Fibroblast of lung (primary cell): ENCODE measurements around the gene OGA.

Source experiments
- EZH2 ChIP-seq: IDR thresholded peaks from 2 replicates; pipeline ENCODE4 v1.5.1; 2012; ENCODE audit warnings: low read length, control low read depth, mild to moderate bottlenecking; ENCODE audit errors: missing control alignments
- TF ChIP-seq, protein P1 (sequence below), 2 donors: IDR thresholded peaks in 1 of 2; conservative IDR thresholded peaks in 1 of 2; 1 replicate in 1 of 2; 2 replicates in 1 of 2; pipeline ENCODE4 v1.5.1; 2011 to 2012; ENCODE audit warnings: low read length in 2 of 2, control low read depth in 1 of 2, inconsistent platforms in 1 of 2, low read depth in 1 of 2, mild to moderate bottlenecking in 1 of 2

DNA sequence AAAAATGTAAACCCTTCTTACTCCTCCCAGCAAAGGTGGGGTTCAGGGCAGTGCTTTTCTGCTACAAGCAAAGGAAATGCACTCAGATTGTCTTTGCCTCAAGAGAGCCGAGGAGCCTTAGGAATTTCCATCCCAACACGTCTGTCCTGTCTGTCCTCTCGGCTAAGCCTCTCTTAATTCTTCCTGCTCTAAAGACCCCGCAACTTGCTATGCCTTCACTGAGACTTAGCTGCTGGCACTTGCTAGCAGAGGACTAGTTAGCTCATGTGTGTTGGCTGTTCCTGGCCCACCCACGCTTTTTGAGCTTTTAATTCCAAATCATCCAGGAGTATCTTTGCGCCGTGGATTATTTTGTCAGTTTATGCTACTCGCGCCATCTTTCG lies 34.5 kb downstream of the OGA start:
- TF ChIP-seq, protein P1, sequence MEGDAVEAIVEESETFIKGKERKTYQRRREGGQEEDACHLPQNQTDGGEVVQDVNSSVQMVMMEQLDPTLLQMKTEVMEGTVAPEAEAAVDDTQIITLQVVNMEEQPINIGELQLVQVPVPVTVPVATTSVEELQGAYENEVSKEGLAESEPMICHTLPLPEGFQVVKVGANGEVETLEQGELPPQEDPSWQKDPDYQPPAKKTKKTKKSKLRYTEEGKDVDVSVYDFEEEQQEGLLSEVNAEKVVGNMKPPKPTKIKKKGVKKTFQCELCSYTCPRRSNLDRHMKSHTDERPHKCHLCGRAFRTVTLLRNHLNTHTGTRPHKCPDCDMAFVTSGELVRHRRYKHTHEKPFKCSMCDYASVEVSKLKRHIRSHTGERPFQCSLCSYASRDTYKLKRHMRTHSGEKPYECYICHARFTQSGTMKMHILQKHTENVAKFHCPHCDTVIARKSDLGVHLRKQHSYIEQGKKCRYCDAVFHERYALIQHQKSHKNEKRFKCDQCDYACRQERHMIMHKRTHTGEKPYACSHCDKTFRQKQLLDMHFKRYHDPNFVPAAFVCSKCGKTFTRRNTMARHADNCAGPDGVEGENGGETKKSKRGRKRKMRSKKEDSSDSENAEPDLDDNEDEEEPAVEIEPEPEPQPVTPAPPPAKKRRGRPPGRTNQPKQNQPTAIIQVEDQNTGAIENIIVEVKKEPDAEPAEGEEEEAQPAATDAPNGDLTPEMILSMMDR (conservative IDR thresholded peaks at IDR 0.05 in 1 of 2, IDR thresholded peaks at IDR 0.05 in 1 of 2; ENCODE audit: low read depth in 1 of 2, low read length in 2 of 2): no peak
- TF ChIP-seq EZH2: no peak
